GM12878 (cell line): ENCODE results near the gene OR10R2. TPM values are rescaled to one million over a fixed set of nuclear protein-coding genes. Genes with fewer than 3 reads are reported as not detected.

Experiments used
- ATAC-seq: fragments of 200-7000 bp; cut with Tn5 transposase; 3 replicates; pipeline ENCODE4 v1.9.1; 2020; ENCODE audit warnings: mild to moderate bottlenecking, moderate library complexity
- BruUV-seq: library from RNA; stranded (reverse); fragments of 400-500 nt; replicated peaks from 2 replicates; lab custom pipeline; 2021; lab: Mats Ljungman, UMichigan
- CTCF ChIA-PET: fragments of 300-600 bp; sonication (Branson Sonifier 250); formaldehyde crosslinking; extraction: SDS; loops from one replicate; lab custom pipeline; 2021; ENCODE audit warnings: inconsistent platforms; lab: Yijun Ruan, JAX
- POLR2A ChIA-PET: fragments of 350-600 bp; formaldehyde crosslinking; extraction: SDS; loops from one replicate; lab custom pipeline; 2021; ENCODE audit warnings: inconsistent platforms; lab: Charles Lee
- RAD21 ChIA-PET: fragments of 300-600 bp; sonication (Branson Sonifier 250); formaldehyde crosslinking; loops from one replicate; lab custom pipeline; 2023; ENCODE audit warnings: antibody characterized with exemption; ENCODE audit not compliant: unreplicated experiment; lab: Charles Lee
- SMC1A ChIA-PET: fragments of 300-600 bp; sonication (Branson Sonifier 250); formaldehyde crosslinking; loops from one replicate; lab custom pipeline; 2023; ENCODE audit not compliant: unreplicated experiment, uncharacterized antibody; lab: Charles Lee
- DNase-seq: peaks from one replicate; pipeline ENCODE4 v3.0.0-alpha.2; 2011; ENCODE audit warnings: low read depth, low spot score
- FAIRE-seq: peaks from 3 replicates; lab custom pipeline; 2011; peaks lifted over from hg19 to GRCh38; lab: Jason Lieb, UNC
- H2AFZ ChIP-seq: 2 replicates; pipeline ENCODE4 v1.6.0; 2011; ENCODE audit warnings: low read depth, low read length, control low read depth; ENCODE audit not compliant: control insufficient read depth
- H3K27ac ChIP-seq: 2 replicates; pipeline ENCODE4 v1.5.1; 2011; ENCODE audit warnings: control low read depth; ENCODE audit not compliant: control insufficient read depth, insufficient read depth
- H3K27me3 ChIP-seq, 2 experiments: replicated peaks in 1 of 2; 2 replicates each; pipeline versions ENCODE4 v1.6.0 to v1.6.1; 2011; ENCODE audit warnings: low read length in 1 of 2; ENCODE audit not compliant: control insufficient read depth in 2 of 2, insufficient read depth in 2 of 2
- H3K36me3 ChIP-seq, 2 experiments: 2 replicates each; pipeline ENCODE4 v1.5.1; 2011; ENCODE audit warnings: low read length in 1 of 2; ENCODE audit not compliant: control insufficient read depth in 2 of 2, insufficient read depth in 2 of 2
- H3K4me1 ChIP-seq: 2 replicates; pipeline ENCODE4 v1.6.1; 2011; ENCODE audit warnings: mild to moderate bottlenecking, low read length, moderate library complexity, mixed read lengths; ENCODE audit not compliant: control insufficient read depth, insufficient read depth
- H3K4me2 ChIP-seq: 2 replicates; pipeline ENCODE4 v1.6.0; 2011; ENCODE audit warnings: control low read depth; ENCODE audit not compliant: control insufficient read depth, insufficient read depth
- H3K4me3 ChIP-seq: fragments of 200-600 bp; sonication (generic); 2 replicates; pipeline ENCODE4 v1.5.1; 2016
- H3K79me2 ChIP-seq: 2 replicates; pipeline ENCODE4 v1.6.0; 2011; ENCODE audit warnings: low read length; ENCODE audit not compliant: control insufficient read depth, insufficient read depth
- H3K9ac ChIP-seq: 2 replicates; pipeline ENCODE4 v1.8.0; 2011; ENCODE audit warnings: low read length, control low read depth, mixed read lengths; ENCODE audit not compliant: control insufficient read depth, insufficient read depth
- H3K9me3 ChIP-seq: replicated peaks from 3 replicates; pipeline ENCODE4 v1.5.1; 2011; ENCODE audit warnings: mild to moderate bottlenecking, low read length; ENCODE audit not compliant: control insufficient read depth, insufficient read depth
- H4K20me1 ChIP-seq: 2 replicates; pipeline ENCODE4 v1.6.0; 2011; ENCODE audit not compliant: control insufficient read depth, insufficient read depth
- CBFB ChIP-seq: IDR thresholded peaks from 2 replicates; pipeline ENCODE4 v1.6.1; 2016; ENCODE audit warnings: antibody characterized with exemption, low read depth
- CBX3 ChIP-seq: fragments of 200-600 bp; sonication (generic); IDR thresholded peaks from 2 replicates; pipeline ENCODE4 v1.6.1; 2016; ENCODE audit warnings: low read depth, borderline replicate concordance
- CHD4 ChIP-seq: fragments of 200-600 bp; sonication (generic); IDR thresholded peaks from 2 replicates; pipeline ENCODE4 v1.6.1; 2016; ENCODE audit warnings: mild to moderate bottlenecking
- E4F1 ChIP-seq: fragments of 450-650 bp; IDR thresholded peaks from 2 replicates; pipeline ENCODE4 v1.6.1; 2018; ENCODE audit warnings: borderline replicate concordance, mild to moderate bottlenecking; ENCODE audit not compliant: partially characterized antibody
- EED ChIP-seq: sonication (generic); IDR thresholded peaks from 2 replicates; pipeline ENCODE4 v1.6.1; 2016; ENCODE audit warnings: antibody characterized with exemption, low read depth
- FOXM1 ChIP-seq: IDR thresholded peaks from 2 replicates; pipeline ENCODE4 v1.6.1; 2012; ENCODE audit warnings: low read depth, mild to moderate bottlenecking, inconsistent platforms, low read length, moderate library complexity
- GABPA ChIP-seq: IDR thresholded peaks from 2 replicates; pipeline ENCODE4 v1.6.1; 2014; ENCODE audit warnings: antibody characterized with exemption, low read depth, mild to moderate bottlenecking, inconsistent platforms
- HDAC2 ChIP-seq: fragments of 200-600 bp; sonication (generic); IDR thresholded peaks from 2 replicates; pipeline ENCODE4 v1.6.1; 2017
- JUNB ChIP-seq: IDR thresholded peaks from 2 replicates; pipeline ENCODE4 v1.6.1; 2016; ENCODE audit warnings: antibody characterized with exemption, mild to moderate bottlenecking
- KLF5 ChIP-seq: fragments of 450-650 bp; IDR thresholded peaks from 2 replicates; pipeline ENCODE4 v1.6.1; 2014; ENCODE audit warnings: mild to moderate bottlenecking; ENCODE audit not compliant: partially characterized antibody
- MTA2 ChIP-seq: fragments of 450-650 bp; IDR thresholded peaks from 2 replicates; pipeline ENCODE4 v1.6.1; 2016; ENCODE audit warnings: low read depth, mild to moderate bottlenecking, moderate library complexity
- NFXL1 ChIP-seq: fragments of 450-650 bp; IDR thresholded peaks from 2 replicates; pipeline ENCODE4 v1.6.1; 2017; ENCODE audit warnings: antibody characterized with exemption, mild to moderate bottlenecking, borderline replicate concordance
- PBX3 ChIP-seq: IDR thresholded peaks from 2 replicates; pipeline ENCODE4 v1.6.1; 2011; ENCODE audit warnings: mild to moderate bottlenecking, low read depth, low read length, moderate library complexity; ENCODE audit not compliant: insufficient replicate concordance
- PKNOX1 ChIP-seq: fragments of 450-650 bp; IDR thresholded peaks from 2 replicates; pipeline ENCODE4 v1.6.1; 2016; ENCODE audit warnings: mild to moderate bottlenecking
- RAD21 ChIP-seq: IDR thresholded peaks from 2 replicates; pipeline ENCODE4 v1.6.1; 2011; ENCODE audit warnings: mild to moderate bottlenecking, low read depth, low read length, moderate library complexity; ENCODE audit not compliant: insufficient read depth
- ZNF384 ChIP-seq: IDR thresholded peaks from 2 replicates; pipeline ENCODE4 v1.6.1; 2012; ENCODE audit warnings: low read depth, mild to moderate bottlenecking, low read length, improper control_type of control experiment, borderline replicate concordance
- ZZZ3 ChIP-seq: IDR thresholded peaks from 2 replicates; pipeline ENCODE4 v1.6.1; 2011; ENCODE audit warnings: low read depth; ENCODE audit not compliant: control insufficient read depth, insufficient read length
- in situ Hi-C: fragments of 300-500 bp; cut with MboI; formaldehyde crosslinking; loops from 9 replicates; pipeline ENCODE4 v1.14.3; 2018; ENCODE audit warnings: mixed read lengths
- intact Hi-C: fragments of 100-400 bp; cut with micrococcal nuclease; formaldehyde crosslinking; loops from one replicate; pipeline ENCODE4 v1.14.2; 2022; ENCODE audit not compliant: unreplicated experiment
- polyA plus RNA-seq, 11 experiments: library from polyadenylated mRNA; depleted of rRNA in 4 of 11; unstranded in 6 of 11; stranded (reverse) in 5 of 11; fragments of >200 nt; fragmentation: Nextera tagmentation in 4 of 11; fragmentation: Illumina TruSeq in 1 of 11; extraction: Ambion mirVana in 4 of 11; extraction: Trizol in 1 of 11; gene quantifications; 1 replicate in 1 of 11; 2 replicates in 10 of 11; pipeline versions ENCODE4 v1.2.1 to v1.2.3, GENCODE V29; 2011 to 2016; ENCODE audit warnings: inconsistent platforms in 2 of 11, missing spikeins in 2 of 11, low read depth in 1 of 11
- total RNA-seq, 4 experiments: library from RNA; depleted of rRNA in 3 of 4; stranded (reverse); fragments of >200 nt in 3 of 4; fragmentation: Illumina TruSeq in 1 of 4; extraction: Trizol in 1 of 4; gene quantifications; 2 replicates each; pipeline versions ENCODE4 v1.2.1 to v1.2.3, GENCODE V29; 2013 to 2021

The OR10R2 gene
- total and polyA plus RNA-seq, 10 of the 15 experiments (the other 5 are each of a cell fraction or from before 2014, with no cell fraction given), result not detected

- no peak for DNase-seq
- no peak overlapping the region for H3K4me2 ChIP-seq
- intact Hi-C loops (no loop called here), in situ Hi-C loops (no loop called here)
- H3K36me3 ChIP-seq, result no peaks in the 10 kb centered on the region
- no peak for ATAC-seq
- no peaks in the 10 kb centered on the region for H3K4me1 ChIP-seq
- H3K9me3 ChIP-seq, result no peaks in the 10 kb centered on the region
- ChIA-PET POLR2A (no interaction called here), CTCF (no interaction called here), RAD21 (no interaction called here), SMC1A (no interaction called here)
- H3K4me3 ChIP-seq, result no peak overlapping the region
- no peaks in the 10 kb centered on the region for H4K20me1 ChIP-seq
- H3K27ac ChIP-seq, result no peak overlapping the region
- H3K9ac ChIP-seq, result no peak overlapping the region
- no peak for TF ChIP-seq CBX3
- TF ChIP-seq ZZZ3, result no peak
- TF ChIP-seq PKNOX1, result no peak
- no peak for TF ChIP-seq ZNF384
- no peak for TF ChIP-seq FOXM1
- no peak for TF ChIP-seq EED
- TF ChIP-seq JUNB, result no peak
- no peak for TF ChIP-seq HDAC2
- TF ChIP-seq NFXL1, result no peak
- H2AFZ ChIP-seq, result no peak overlapping the region
- H3K79me2 ChIP-seq, result no peaks in the 10 kb centered on the region
- no peaks in the 10 kb centered on the region; a peak in 1 of 4 replicates for H3K27me3 ChIP-seq
- no TSS peak for BruUV-seq
- no peak for FAIRE-seq
These were observed 14.8 kb upstream of the OR10R2 start for GRCh38 chr1:158457246-158457645.

GRCh38 chr1:158458263-158458662 is 13.8 kb upstream of the OR10R2 start:
- ChIA-PET RAD21 (no interaction called here), POLR2A (no interaction called here), SMC1A (no interaction called here), CTCF (no interaction called here)
- H3K9me3 ChIP-seq, result no peaks in the 10 kb centered on the region
- no peaks in the 10 kb centered on the region for H4K20me1 ChIP-seq
- FAIRE-seq, result no peak
- no peak for DNase-seq
- no peak for ATAC-seq
- H3K27me3 ChIP-seq, result no peaks in the 10 kb centered on the region; a peak in 1 of 4 replicates
- in situ Hi-C loops (no loop called here), intact Hi-C loops (no loop called here)
- no peak overlapping the region for H3K9ac ChIP-seq
- no peaks in the 10 kb centered on the region for H3K4me1 ChIP-seq
- H3K27ac ChIP-seq, result no peak overlapping the region
- H3K4me3 ChIP-seq, result no peak overlapping the region
- H3K79me2 ChIP-seq, result no peaks in the 10 kb centered on the region
- H3K36me3 ChIP-seq, result no peaks in the 10 kb centered on the region
- BruUV-seq, result no TSS peak
- no peak overlapping the region for H2AFZ ChIP-seq
- H3K4me2 ChIP-seq, result no peak overlapping the region
- TF ChIP-seq MTA2, result no peak
- no peak for TF ChIP-seq CBFB
- no peak for TF ChIP-seq KLF5
- TF ChIP-seq CHD4, result no peak
- no peak for TF ChIP-seq RAD21
- TF ChIP-seq PBX3, result no peak
- TF ChIP-seq GABPA, result no peak
- no peak for TF ChIP-seq E4F1
